GM18508 (cell line): ENCODE data around the gene ADM2.

Experiments used
- ATAC-seq: cut with Tn5 transposase; IDR thresholded peaks from one replicate; pipeline ENCODE4 v1.9.1; 2021; ENCODE audit warnings: moderate number of reproducible peaks; ENCODE audit not compliant: insufficient read depth, unreplicated experiment

ADM2 gene

GRCh38 chr22:50465066-50465930, 16.0 kb upstream of the ADM2 start:
- no peak for ATAC-seq

GRCh38 chr22:50467341-50467740, 14.0 kb upstream of the ADM2 start:
- no peak for ATAC-seq

GRCh38 chr22:50467773-50468440, 13.4 kb upstream of the ADM2 start:
- ATAC-seq, result no peak

- ATAC-seq, result no peak
Measured at GRCh38 chr22:50468626-50469025, 12.7 kb upstream of the ADM2 start.

- ATAC-seq, result no peak
Measured at GRCh38 chr22:50469377-50470305, 11.7 kb upstream of the ADM2 start.

- no peak for ATAC-seq
Measured at GRCh38 chr22:50470491-50470890, 10.9 kb upstream of the ADM2 start.

GRCh38 chr22:50471197-50471847, 10.0 kb upstream of the ADM2 start:
- no peak for ATAC-seq

GRCh38 chr22:50471962-50472361, 9.4 kb upstream of the ADM2 start:
- no peak for ATAC-seq

- no peak for ATAC-seq
Measured at GRCh38 chr22:50473088-50473487, 8.3 kb upstream of the ADM2 start.

- no peak for ATAC-seq
Measured at GRCh38 chr22:50473855-50474671, 7.3 kb upstream of the ADM2 start.

GRCh38 chr22:50474710-50475651, 6.4 kb upstream of the ADM2 start, which contains the start of gene SBF1:
TSS of gene SBF1 (minus strand) at chr22:50475035. CDS start at chr22:50474840, 195 bp downstream.
- ATAC-seq, result no peak

GRCh38 chr22:50475652-50476002, 5.7 kb upstream of the ADM2 start:
- ATAC-seq, result no peak

GRCh38 chr22:50476868-50477267, 4.5 kb upstream of the ADM2 start:
- ATAC-seq, result no peak

- no peak for ATAC-seq
Measured at GRCh38 chr22:50477923-50478322, 3.4 kb upstream of the ADM2 start.

GRCh38 chr22:50479721-50480120, 1.6 kb upstream of the ADM2 start:
- no peak for ATAC-seq

- no peak for ATAC-seq
Measured at GRCh38 chr22:50481045-50481439, 301 bp upstream of the ADM2 start.

GRCh38 chr22:50482107-50483074, 1.0 kb downstream of the ADM2 start:
- no peak for ATAC-seq
